OCI-LY1 (cell line): Measurements from ENCODE around the gene ZNF71.

ENCODE experiments used
- H2AFZ ChIP-seq: fragments of 200-600 bp; sonication (generic), shearing (Covaris generic); 2 replicates; pipeline ENCODE4 v1.6.0; 2014; ENCODE audit warnings: antibody characterized with exemption, mild to moderate bottlenecking, low read length
- H3F3A ChIP-seq: fragments of 200-600 bp; sonication (generic), shearing (Covaris generic); 2 replicates; pipeline ENCODE4 v1.6.0; 2014; ENCODE audit warnings: mild to moderate bottlenecking, antibody characterized with exemption, low read length, moderate library complexity; ENCODE audit not compliant: insufficient read depth
- H3K27ac ChIP-seq: fragments of 200-600 bp; sonication (generic); 2 replicates; pipeline ENCODE4 v1.5.1; 2014; ENCODE audit warnings: low read length, mixed run types, mild to moderate bottlenecking, low read depth; ENCODE audit not compliant: poor library complexity, severe bottlenecking
- H3K27me3 ChIP-seq: fragments of 200-600 bp; sonication (generic); 2 replicates; pipeline ENCODE4 v1.6.0; 2014; ENCODE audit warnings: antibody characterized with exemption, mild to moderate bottlenecking, low read length, moderate library complexity; ENCODE audit not compliant: insufficient read depth
- H3K36me3 ChIP-seq: fragments of 200-600 bp; sonication (generic); 2 replicates; pipeline ENCODE4 v1.6.1; 2014; ENCODE audit warnings: mild to moderate bottlenecking, antibody characterized with exemption, low read length, moderate library complexity, mixed read lengths; ENCODE audit not compliant: insufficient read depth
- H3K4me1 ChIP-seq: fragments of 200-600 bp; sonication (generic); 2 replicates; pipeline ENCODE4 v1.5.1; 2014; ENCODE audit warnings: mild to moderate bottlenecking, low read length, moderate library complexity; ENCODE audit not compliant: insufficient read depth, severe bottlenecking
- H3K4me2 ChIP-seq: fragments of 200-600 bp; sonication (generic), shearing (Covaris generic); 2 replicates; pipeline ENCODE4 v1.6.1; 2014; ENCODE audit warnings: low read length
- H3K4me3 ChIP-seq: fragments of 200-600 bp; sonication (generic); 2 replicates; pipeline ENCODE4 v1.5.1; 2014; ENCODE audit warnings: low read length, low read depth, mild to moderate bottlenecking, mixed read lengths; ENCODE audit not compliant: poor library complexity, severe bottlenecking
- H3K79me2 ChIP-seq: fragments of 200-600 bp; shearing (Covaris generic); 2 replicates; pipeline ENCODE4 v1.6.1; 2016; ENCODE audit warnings: mixed run types, low read length, mixed read lengths; ENCODE audit not compliant: insufficient read depth
- H3K9ac ChIP-seq: fragments of 200-600 bp; sonication (generic), shearing (Covaris generic); 2 replicates; pipeline ENCODE4 v1.6.1; 2014; ENCODE audit warnings: mild to moderate bottlenecking, low read length, mixed read lengths
- H3K9me2 ChIP-seq: fragments of 200-600 bp; sonication (generic), shearing (Covaris generic); 2 replicates; pipeline ENCODE4 v1.6.1; 2014; ENCODE audit warnings: low read depth, mild to moderate bottlenecking, low read length, mixed read lengths
- H3K9me3 ChIP-seq: fragments of 200-600 bp; shearing (Covaris generic); 2 replicates; pipeline ENCODE4 v1.6.1; 2014; ENCODE audit warnings: low read length, mixed read lengths
- H4K20me1 ChIP-seq: fragments of 200-600 bp; sonication (generic), shearing (Covaris generic); 2 replicates; pipeline ENCODE4 v1.6.0; 2016; ENCODE audit warnings: mild to moderate bottlenecking, low read length; ENCODE audit not compliant: insufficient read depth
- CTCF ChIP-seq: fragments of 200-600 bp; sonication (generic), shearing (Covaris generic); IDR thresholded peaks from 2 replicates; pipeline ENCODE4 v1.5.1; 2017; ENCODE audit warnings: mild to moderate bottlenecking, antibody characterized with exemption, low read length, moderate library complexity, mixed read lengths
- EZH2 ChIP-seq: fragments of 200-600 bp; sonication (generic), shearing (Covaris generic); IDR thresholded peaks from 2 replicates; pipeline ENCODE4 v1.8.0; 2017; ENCODE audit warnings: borderline replicate concordance, mixed run types, mild to moderate bottlenecking, antibody characterized with exemption, low read length, moderate library complexity, mixed read lengths

The ZNF71 gene

GRCh38 chr19:56637976-56638555 is 43.0 kb downstream of the ZNF71 start:
- Histone ChIP-seq H3K79me2 (no peaks in the 10 kb centered on the region), H3K4me1 (no peaks in the 10 kb centered on the region), H3K27ac (no peak overlapping the region), H3K4me2 (no peak overlapping the region), H2AFZ (no peak overlapping the region), H3K27me3 (no peaks in the 10 kb centered on the region), H3K9me2 (no peaks in the 10 kb centered on the region), H3K9me3 (peaks cover 6% of the 10 kb centered on the region; the same call in 1 of the 2 replicates), H3K4me3 (no peak overlapping the region), H3K9ac (no peak overlapping the region), H3K36me3 (no peaks in the 10 kb centered on the region), H3F3A (no peaks in the 10 kb centered on the region), H4K20me1 (no peaks in the 10 kb centered on the region)
- TF ChIP-seq CTCF = no peak
- no peak for TF ChIP-seq EZH2

- Histone ChIP-seq H3K9me3 (peaks cover 3% of the 10 kb centered on the region; the same call in 1 of the 2 replicates), H3K9ac (no peak overlapping the region), H3K79me2 (no peaks in the 10 kb centered on the region), H3K36me3 (no peaks in the 10 kb centered on the region), H3K4me1 (no peaks in the 10 kb centered on the region), H3K27me3 (no peaks in the 10 kb centered on the region), H3K9me2 (no peaks in the 10 kb centered on the region), H2AFZ (no peak overlapping the region), H3K27ac (no peak overlapping the region), H3K4me2 (no peak overlapping the region), H4K20me1 (no peaks in the 10 kb centered on the region), H3F3A (no peaks in the 10 kb centered on the region), H3K4me3 (no peak overlapping the region)
- no peak for TF ChIP-seq CTCF
- no peak for TF ChIP-seq EZH2
Measured at GRCh38 chr19:56639217-56639616, 44.1 kb downstream of the ZNF71 start.

GRCh38 chr19:56642711-56643459 is 47.8 kb downstream of the ZNF71 start, which contains the start of gene SMIM17:
Gene SMIM17, plus strand, starts transcription at chr19:56643159. Its CDS starts 2,509 bp downstream, at chr19:56645668.
- Histone ChIP-seq H3F3A (no peaks in the 10 kb centered on the region), H3K9me3 (no peaks in the 10 kb centered on the region)

More at GRCh38 chr19:56642711-56643459, 47.8 kb downstream of the ZNF71 start, which contains the start of gene SMIM17:
- no peak within 1 kb of the TSS for H3K9ac ChIP-seq
- no peaks in the 10 kb centered on the region for H3K9me2 ChIP-seq
- no peaks in the 10 kb centered on the region for H3K4me1 ChIP-seq
- H4K20me1 ChIP-seq = no peaks in the 10 kb centered on the region
- no peaks in the 10 kb centered on the region for H3K27me3 ChIP-seq
- no peak within 1 kb of the TSS for H3K27ac ChIP-seq
- TF ChIP-seq EZH2 = no peak
- TF ChIP-seq CTCF = no peak
- no peak within 1 kb of the TSS for H3K4me3 ChIP-seq
- no peak within 1 kb of the TSS for H2AFZ ChIP-seq
- H3K79me2 ChIP-seq = no peaks in the 10 kb centered on the region
- H3K36me3 ChIP-seq = no peaks in the 10 kb centered on the region
- no peak within 1 kb of the TSS for H3K4me2 ChIP-seq
